GF-D8 (cell line): ENCODE results near the gene EIF2D.

Experiments used
- DNase-seq: peaks from one replicate; lab custom pipeline; 2025; lab: John Stamatoyannopoulos, UW

EIF2D gene

GRCh38 chr1:206545351-206545750 is 66.9 kb downstream of the EIF2D start:
- no peak for DNase-seq

GRCh38 chr1:206544562-206545257 is 67.6 kb downstream of the EIF2D start:
- DNase-seq: no peak
